Vagina (tissue), 2 donors: ENCODE measurements around the gene MBNL2. TPM values are rescaled to one million over a fixed set of nuclear protein-coding genes. Genes with fewer than 3 reads are reported as not detected.

Experiments used
- DNase-seq, 2 donors: peaks; one replicate each; pipeline ENCODE4 v3.0.0-alpha.2; 2017; ENCODE audit errors: extremely low spot score in 2 of 2
- H3K27ac ChIP-seq: fragments of 200-600 bp; sonication (generic); one replicate; pipeline ENCODE4 v1.5.1; 2019
- H3K27me3 ChIP-seq: fragments of 200-600 bp; sonication (generic); one replicate; pipeline ENCODE4 v1.5.1; 2019
- H3K36me3 ChIP-seq, 2 donors: fragments of 200-600 bp; sonication (generic); one replicate each; pipeline ENCODE4 v1.5.1; 2017 to 2019
- H3K4me1 ChIP-seq: fragments of 200-600 bp; sonication (generic); one replicate; pipeline ENCODE4 v1.5.1; 2019
- H3K4me3 ChIP-seq, 2 donors: fragments of 200-600 bp; sonication (generic); 1 replicate in 1 of 2; 2 replicates in 1 of 2; pipeline ENCODE4 v1.5.1; 2016 to 2019
- H3K9me3 ChIP-seq: fragments of 200-600 bp; sonication (generic); one replicate; pipeline ENCODE4 v1.5.1; 2019
- POLR2A ChIP-seq, 2 donors: fragments of 450-650 bp; IDR thresholded peaks; one replicate each; pipeline ENCODE4 v1.6.1; 2017; ENCODE audit warnings: antibody characterized with exemption in 2 of 2, mild to moderate bottlenecking in 2 of 2, moderate library complexity in 2 of 2
- POLR2AphosphoS5 ChIP-seq, 2 donors: sonication (generic); formaldehyde crosslinking; IDR thresholded peaks; one replicate each; pipeline ENCODE4 v1.9.0; 2017; ENCODE audit warnings: antibody characterized with exemption in 2 of 2, mild to moderate bottlenecking in 2 of 2, low read depth in 1 of 2; ENCODE audit not compliant: insufficient read depth in 1 of 2
- intact Hi-C: fragments of 100-400 bp; cut with DNase I; formaldehyde crosslinking; loops from one replicate; pipeline ENCODE4 v1.15.1; 2023
- total RNA-seq: library from RNA; depleted of rRNA; stranded (reverse); fragments of >200 nt; gene quantifications from one replicate; pipeline ENCODE4 v1.2.3, GENCODE V29; 2016
- TF ChIP-seq, protein P1 (sequence below), 3 experiments: fragments of 450-650 bp in 2 of 3; fragments of 200-600 bp in 1 of 3; sonication (generic) in 1 of 3; IDR thresholded peaks; one replicate each; pipeline ENCODE4 v1.5.1; 2017 to 2019; ENCODE audit warnings: antibody characterized with exemption in 3 of 3, mild to moderate bottlenecking in 2 of 3, moderate library complexity in 2 of 3

Gene MBNL2
- total RNA-seq, 1 donor from 2014 or later: 63.1 TPM

DNA sequence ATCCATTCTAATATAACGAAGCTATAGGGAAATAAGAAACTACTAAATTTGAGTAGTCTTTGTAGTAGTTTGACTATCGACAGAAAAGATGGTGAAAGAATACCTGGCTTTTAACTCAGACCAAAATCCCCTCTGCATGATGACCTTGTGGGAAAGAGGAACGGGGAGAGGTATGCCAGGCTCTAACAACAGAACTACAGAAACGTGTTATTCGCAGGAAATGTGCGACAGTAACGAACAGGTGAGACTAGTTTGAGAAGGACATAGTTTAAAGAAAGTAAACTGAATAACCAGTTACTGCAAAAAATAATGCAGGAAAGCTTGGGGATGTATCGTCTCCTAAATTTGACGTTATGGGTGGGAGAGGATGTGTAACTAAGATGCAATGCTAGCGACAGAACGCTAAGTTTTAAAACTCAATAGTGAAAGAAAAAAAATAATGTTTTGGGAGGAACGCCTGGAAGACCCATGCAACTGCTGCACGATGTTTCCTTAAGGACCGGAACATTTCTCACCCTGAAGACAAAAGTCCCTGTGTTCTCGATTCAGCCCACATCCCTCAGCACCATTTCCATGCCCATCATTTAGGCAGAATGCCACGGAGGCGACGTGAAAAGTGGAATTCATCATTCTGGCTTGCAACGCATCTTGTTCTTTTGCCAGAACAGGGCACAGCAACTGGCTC lies 210.2 kb downstream of the MBNL2 start:
- H3K27me3 ChIP-seq: no peaks in the 10 kb centered on the region
- peak overlapping the region; percentile 68 to 88 for H3K4me3 ChIP-seq
- intact Hi-C loops: loop anchor here (10.0 kb wide), 1 partner anchor 318 kb away; no protein-coding TSS in a partner anchor
- TF ChIP-seq, protein P1, sequence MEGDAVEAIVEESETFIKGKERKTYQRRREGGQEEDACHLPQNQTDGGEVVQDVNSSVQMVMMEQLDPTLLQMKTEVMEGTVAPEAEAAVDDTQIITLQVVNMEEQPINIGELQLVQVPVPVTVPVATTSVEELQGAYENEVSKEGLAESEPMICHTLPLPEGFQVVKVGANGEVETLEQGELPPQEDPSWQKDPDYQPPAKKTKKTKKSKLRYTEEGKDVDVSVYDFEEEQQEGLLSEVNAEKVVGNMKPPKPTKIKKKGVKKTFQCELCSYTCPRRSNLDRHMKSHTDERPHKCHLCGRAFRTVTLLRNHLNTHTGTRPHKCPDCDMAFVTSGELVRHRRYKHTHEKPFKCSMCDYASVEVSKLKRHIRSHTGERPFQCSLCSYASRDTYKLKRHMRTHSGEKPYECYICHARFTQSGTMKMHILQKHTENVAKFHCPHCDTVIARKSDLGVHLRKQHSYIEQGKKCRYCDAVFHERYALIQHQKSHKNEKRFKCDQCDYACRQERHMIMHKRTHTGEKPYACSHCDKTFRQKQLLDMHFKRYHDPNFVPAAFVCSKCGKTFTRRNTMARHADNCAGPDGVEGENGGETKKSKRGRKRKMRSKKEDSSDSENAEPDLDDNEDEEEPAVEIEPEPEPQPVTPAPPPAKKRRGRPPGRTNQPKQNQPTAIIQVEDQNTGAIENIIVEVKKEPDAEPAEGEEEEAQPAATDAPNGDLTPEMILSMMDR (IDR thresholded peaks at IDR 0.05): no peak
- TF ChIP-seq POLR2AphosphoS5 (IDR thresholded peaks at IDR 0.05; ENCODE audit: insufficient read depth in 1 of 2, low read depth in 1 of 2): no peak
- no peak for TF ChIP-seq POLR2A (IDR thresholded peaks at IDR 0.05)
- no peaks in the 10 kb centered on the region for H3K36me3 ChIP-seq
- H3K4me1 ChIP-seq: peaks cover 34% of the 10 kb centered on the region
- peak overlapping the region; percentile 100 for H3K27ac ChIP-seq
- no peak for DNase-seq
- H3K9me3 ChIP-seq: no peaks in the 10 kb centered on the region

DNA sequence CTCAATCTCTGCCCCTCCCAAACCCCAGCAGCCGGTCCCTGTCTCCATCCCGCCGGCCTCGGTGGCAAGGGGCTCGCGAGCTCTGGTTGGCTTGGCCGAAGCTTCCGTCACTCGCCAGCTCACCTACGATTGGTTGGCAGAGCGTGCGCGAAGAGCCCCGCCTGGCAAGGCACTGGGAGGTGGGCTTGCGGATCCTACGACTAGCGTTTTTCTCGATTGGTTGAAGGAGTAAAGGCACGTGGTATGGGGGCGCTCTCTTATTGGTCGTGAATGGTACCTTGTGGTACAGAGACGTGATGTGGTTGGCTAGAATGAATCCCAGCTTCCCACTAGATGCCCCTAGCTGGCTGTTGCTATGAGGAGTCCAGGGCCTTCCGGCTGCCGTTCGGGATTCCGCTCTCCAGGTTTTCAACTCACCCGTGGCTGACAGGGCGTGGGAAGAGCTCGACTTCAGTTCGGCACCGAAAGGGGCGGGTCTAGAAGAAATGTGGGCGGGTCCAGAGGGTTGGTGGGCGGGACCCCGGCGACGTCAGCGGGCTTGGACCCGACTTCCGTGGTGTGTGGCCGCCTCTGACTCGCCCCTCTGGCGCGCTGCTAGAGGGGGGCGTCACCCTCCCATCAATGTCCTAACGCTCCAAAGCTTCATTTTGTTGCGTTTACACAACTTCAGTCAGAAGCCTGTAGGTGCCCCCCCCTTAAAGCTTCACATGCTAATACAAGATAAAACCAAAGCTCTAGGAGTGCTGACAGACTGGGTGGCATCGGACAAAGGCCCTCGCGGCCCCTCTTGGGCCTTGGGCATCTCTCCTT lies 211.0 kb downstream of the MBNL2 start:
- H3K27ac ChIP-seq: peak overlapping the region; percentile 100
- H3K9me3 ChIP-seq: no peaks in the 10 kb centered on the region
- peak overlapping the region; percentile 88 to 90 for H3K4me3 ChIP-seq
- peaks cover 41% of the 10 kb centered on the region for H3K4me1 ChIP-seq
- H3K27me3 ChIP-seq: no peaks in the 10 kb centered on the region
- peak; percentile 100 for DNase-seq
- TF ChIP-seq POLR2A (IDR thresholded peaks at IDR 0.05) (peak in 1 of 2 donors; percentile 68), POLR2AphosphoS5 (IDR thresholded peaks at IDR 0.05; ENCODE audit: insufficient read depth in 1 of 2, low read depth in 1 of 2) (peak in 1 of 2 donors; percentile 91)
- TF ChIP-seq, protein P1 (IDR thresholded peaks at IDR 0.05): no peak
- no peaks in the 10 kb centered on the region for H3K36me3 ChIP-seq
- intact Hi-C loops: loop anchor here (10.0 kb wide), 1 partner anchor 318 kb away; no protein-coding TSS in a partner anchor

DNA sequence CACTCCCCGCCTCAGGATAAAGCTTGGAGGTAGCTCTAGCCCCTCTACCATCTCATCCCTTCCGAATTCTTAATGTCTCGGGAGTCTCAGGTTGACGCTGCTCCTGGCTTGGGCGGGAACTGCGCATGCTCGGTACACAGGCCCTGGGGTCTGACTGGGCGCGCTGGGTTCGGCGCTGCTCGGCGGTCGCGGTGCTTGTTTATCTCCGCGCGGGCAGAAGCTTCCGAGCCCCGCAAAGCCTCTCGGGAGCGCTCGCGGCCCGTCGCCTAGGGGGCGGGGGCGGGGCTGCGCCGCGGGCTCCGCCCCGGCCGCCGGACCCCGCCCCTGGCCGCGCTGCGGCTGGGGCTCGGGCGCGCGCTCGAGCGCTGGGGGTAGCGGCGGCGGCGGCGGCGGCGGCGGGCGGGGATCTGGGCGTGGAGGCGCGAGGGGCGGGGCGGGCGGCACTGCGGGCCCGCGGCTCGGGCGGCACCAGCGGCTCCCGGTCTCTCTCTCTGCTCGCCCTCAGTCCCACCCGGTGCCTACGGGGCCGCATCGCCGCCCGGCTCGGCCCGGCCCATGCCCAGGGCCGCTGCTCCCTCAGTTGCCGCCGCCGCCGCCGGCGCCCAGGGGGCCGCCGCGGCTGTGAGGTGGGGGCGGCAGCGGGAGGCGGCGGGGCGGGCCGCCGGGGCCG lies 211.7 kb downstream of the MBNL2 start, which contains the start of gene RAP2A:
Gene RAP2A, plus strand, starts transcription at position 443 of the 670 bp plus-strand sequence. CDS start 302 bp downstream, outside the sequence.
- H3K4me3 ChIP-seq: peak within 1 kb of the TSS; percentile 88 to 90
- intact Hi-C loops: loop anchor here (10.0 kb wide), 1 partner anchor 319 kb away; no protein-coding TSS in a partner anchor
- peak in 1 of 2 donors; percentile 94 for DNase-seq
- peaks cover 47% of the 10 kb centered on the region for H3K4me1 ChIP-seq
- TF ChIP-seq POLR2A (IDR thresholded peaks at IDR 0.05): peak in 1 of 2 donors; percentile 44
- TF ChIP-seq, protein P1 (IDR thresholded peaks at IDR 0.05): no peak
- peak in 1 of 2 donors; percentile 92 for TF ChIP-seq POLR2AphosphoS5 (IDR thresholded peaks at IDR 0.05; ENCODE audit: insufficient read depth in 1 of 2, low read depth in 1 of 2)
- H3K9me3 ChIP-seq: no peaks in the 10 kb centered on the region
- H3K27ac ChIP-seq: peak within 1 kb of the TSS; percentile 100
- H3K36me3 ChIP-seq: no peaks in the 10 kb centered on the region
- no peaks in the 10 kb centered on the region for H3K27me3 ChIP-seq

DNA sequence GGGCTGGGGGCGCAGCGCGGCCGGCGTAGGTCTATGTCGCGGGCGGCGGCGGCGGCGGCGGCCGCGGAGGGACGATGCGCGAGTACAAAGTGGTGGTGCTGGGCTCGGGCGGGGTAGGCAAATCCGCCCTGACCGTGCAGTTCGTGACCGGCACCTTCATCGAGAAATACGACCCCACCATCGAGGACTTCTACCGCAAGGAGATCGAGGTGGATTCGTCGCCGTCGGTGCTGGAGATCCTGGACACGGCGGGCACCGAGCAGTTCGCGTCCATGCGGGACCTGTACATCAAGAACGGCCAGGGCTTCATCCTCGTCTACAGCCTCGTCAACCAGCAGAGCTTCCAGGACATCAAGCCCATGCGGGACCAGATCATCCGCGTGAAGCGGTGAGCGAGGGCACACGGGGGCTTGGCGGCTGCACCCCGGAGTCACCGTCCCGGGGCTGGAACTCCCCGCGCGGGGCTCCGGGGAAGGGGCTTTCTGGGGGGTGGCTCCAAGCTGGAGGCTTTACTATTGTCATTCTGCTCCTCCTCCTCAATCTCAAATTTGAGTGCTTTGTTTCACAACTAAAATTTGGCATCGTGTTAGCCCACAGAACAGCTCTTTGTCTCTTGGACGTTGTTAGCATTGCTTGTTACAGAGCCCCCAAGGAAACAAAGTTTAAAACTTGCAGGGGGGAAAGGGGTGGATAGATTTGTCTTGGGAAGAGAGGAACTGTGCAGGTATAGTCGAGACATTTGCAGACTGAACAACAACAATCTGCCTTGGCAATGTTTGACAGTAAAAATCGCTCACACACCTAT lies 212.5 kb downstream of the MBNL2 start:
- Histone ChIP-seq H3K27me3 (no peaks in the 10 kb centered on the region), H3K9me3 (no peaks in the 10 kb centered on the region), H3K4me1 (peaks cover 47% of the 10 kb centered on the region), H3K36me3 (no peaks in the 10 kb centered on the region), H3K27ac (peak overlapping the region; percentile 82), H3K4me3 (peak overlapping the region; percentile 88 to 90)
- intact Hi-C loops: loop anchor here (10.0 kb wide), 1 partner anchor 320 kb away; no protein-coding TSS in a partner anchor
- no peak for TF ChIP-seq POLR2A (IDR thresholded peaks at IDR 0.05)
- TF ChIP-seq POLR2AphosphoS5 (IDR thresholded peaks at IDR 0.05; ENCODE audit: insufficient read depth in 1 of 2, low read depth in 1 of 2): peak in 1 of 2 donors; percentile 52
- peak in 1 of 2 donors; percentile 91 for DNase-seq
